ENCODE measurements around the gene PDZD2.
"Not testable (repeated sequence)": the region's sequence is repeated elsewhere in the genome, so short reads cannot be mapped to it uniquely, and the experiment has no call there.

Gene PDZD2

DNA sequence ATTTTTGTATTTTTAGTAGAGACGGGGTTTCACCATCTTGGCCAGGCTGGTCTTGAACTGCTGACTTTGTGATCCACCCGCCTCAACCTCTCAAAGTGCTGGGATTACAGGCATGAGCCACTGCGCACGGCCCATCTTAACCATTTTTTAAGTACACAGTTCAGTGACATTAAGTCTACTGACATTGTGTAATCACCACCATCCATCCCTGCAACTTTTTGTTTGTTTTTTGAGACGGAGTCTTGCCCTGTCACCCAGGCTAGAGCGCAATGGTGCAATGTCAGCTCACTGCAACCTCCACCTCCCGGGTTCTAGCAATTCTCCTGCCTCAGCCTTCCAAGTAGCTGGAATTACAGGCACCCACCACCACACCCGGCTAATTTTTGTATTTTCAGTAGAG lies 480.0 kb downstream of the PDZD2 start:
- DNase-seq, result not testable (repeated sequence)

- DNase-seq, result no peak
These were observed 484.3 kb downstream of the PDZD2 start for GRCh38 chr5:32123058-32123805.

DNA sequence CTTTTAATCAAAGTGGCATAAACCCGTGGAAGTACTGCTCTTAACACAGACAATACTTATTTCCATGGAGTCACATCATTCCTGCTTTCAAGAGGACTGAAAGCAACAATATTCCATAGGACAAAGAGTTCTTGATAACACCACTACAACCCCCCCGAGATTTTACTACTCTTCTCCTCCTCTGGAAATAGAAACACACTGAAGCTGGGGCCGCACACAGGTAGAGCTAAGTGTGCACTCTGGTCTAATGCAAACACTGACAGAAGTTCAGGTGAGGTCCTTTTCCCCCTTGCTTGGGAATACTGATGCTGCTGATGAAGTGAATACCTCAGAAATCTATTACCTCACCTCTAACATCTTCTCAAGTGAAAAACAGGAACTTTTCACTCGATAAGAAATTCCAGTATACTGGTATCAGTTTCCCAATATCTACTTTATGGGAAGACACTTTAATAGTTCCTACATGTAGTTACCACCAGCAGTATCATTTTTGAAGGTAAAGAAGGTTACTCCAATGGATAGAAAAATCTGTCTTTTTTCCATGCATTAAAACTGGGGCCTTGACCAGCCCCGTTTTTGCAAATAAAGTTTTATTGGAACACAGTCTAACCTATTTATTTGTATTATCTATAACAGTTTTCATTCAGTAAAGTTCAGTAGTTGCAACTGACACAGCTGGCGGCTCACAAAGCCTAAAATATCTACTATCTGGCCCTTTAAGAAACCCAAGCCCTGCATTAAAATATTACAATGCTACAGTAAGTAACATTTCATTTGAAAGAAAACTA lies 485.2 kb downstream of the PDZD2 start:
- no peak for DNase-seq

GRCh38 chr5:32126691-32127090 lies 487.8 kb downstream of the PDZD2 start:
- no peak for DNase-seq

DNA sequence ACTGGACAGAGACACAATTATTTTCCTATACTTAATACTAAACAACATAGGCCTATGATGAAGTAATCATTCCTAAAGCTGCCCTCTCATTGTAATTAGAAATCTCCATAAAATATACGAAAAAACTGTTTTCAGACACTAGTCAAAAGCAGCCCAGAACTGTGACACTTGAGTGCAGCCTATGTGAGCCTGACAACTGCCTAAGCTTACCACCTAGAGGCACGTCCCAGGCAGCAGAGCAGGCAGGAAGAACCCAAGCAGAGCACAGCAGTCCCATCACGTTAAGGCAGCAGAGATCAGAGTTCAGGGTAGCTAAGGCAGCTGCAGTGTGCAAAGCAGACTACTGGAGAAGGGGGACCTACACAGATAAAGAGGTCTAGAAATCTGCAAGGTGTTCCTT lies 488.8 kb downstream of the PDZD2 start:
- no peak for DNase-seq

- DNase-seq, result no peak
These were observed 490.2 kb downstream of the PDZD2 start for GRCh38 chr5:32129074-32129598.

DNA sequence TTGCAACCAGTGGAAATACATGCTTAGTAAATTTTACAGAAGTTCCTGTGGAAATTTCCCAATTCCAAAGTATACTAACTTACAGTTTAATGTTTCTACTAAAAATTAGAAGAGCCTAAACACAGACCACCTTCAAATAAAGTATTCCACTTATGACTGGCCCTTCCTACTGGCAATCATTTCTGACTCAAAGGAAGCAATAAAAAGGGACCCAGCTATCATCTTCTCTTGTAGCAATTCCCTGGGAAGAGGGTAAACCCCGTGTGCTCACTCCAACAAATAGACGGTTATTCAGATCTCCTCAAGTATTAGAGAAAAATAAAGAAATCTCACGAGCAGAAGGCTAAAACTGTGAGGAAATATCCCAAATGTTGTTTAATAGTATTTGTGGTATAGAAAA lies 491.9 kb downstream of the PDZD2 start:
- DNase-seq, result no peak

- DNase-seq, result no peak
These were observed 492.7 kb downstream of the PDZD2 start for GRCh38 chr5:32131604-32132003.

GRCh38 chr5:32132757-32133156 lies 493.8 kb downstream of the PDZD2 start:
- DNase-seq, result no peak

GRCh38 chr5:32135086-32135485 lies 496.2 kb downstream of the PDZD2 start:
- DNase-seq, result no peak

DNA sequence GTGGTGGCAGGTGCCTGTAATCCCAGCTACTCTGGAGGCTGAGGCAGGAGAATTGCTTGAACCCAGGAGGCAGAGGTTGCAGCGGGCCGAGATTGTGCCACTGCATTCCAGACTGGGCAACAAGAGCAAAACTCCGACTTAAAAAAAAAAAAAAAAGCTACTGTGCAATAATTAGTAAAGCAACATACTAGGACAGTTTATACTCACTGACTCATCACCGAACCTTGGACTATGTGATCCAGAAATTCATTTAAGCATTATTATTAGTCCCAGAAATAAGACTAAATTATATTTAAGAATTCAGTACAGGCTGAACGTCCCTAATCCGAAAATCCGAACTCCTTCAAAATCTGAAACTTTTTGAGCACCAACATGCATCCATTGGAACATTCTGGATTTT lies 497.4 kb downstream of the PDZD2 start:
- DNase-seq, result no peak

- DNase-seq, result no peak
These were observed 500.0 kb downstream of the PDZD2 start for GRCh38 chr5:32138839-32139493.

GRCh38 chr5:32143617-32144377 lies 504.9 kb downstream of the PDZD2 start:
- no peak for DNase-seq

GRCh38 chr5:32144378-32145207 lies 505.7 kb downstream of the PDZD2 start:
- DNase-seq, result no peak

GRCh38 chr5:32145378-32145777 lies 506.4 kb downstream of the PDZD2 start:
- DNase-seq, result no peak

DNA sequence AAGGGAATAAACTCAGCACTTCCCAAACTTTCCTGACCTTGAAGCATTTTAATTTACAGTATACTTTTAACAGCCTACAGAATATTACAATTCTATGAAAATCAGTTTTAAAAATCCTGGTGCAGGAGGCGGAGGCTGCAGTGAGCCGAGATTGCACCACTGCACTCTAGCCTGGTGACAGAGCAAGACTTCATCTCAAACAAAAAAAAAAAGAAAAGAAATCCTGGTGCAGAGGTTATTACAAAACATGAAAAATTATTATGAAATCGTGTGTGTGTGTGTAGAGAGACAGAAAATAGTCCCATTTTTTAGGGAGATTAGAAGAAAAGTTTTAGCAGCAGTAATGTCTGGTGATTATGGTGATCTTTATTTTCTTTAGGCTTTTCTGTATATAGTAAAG lies 508.3 kb downstream of the PDZD2 start:
- DNase-seq, result no peak

- no peak for DNase-seq
These were observed 509.0 kb downstream of the PDZD2 start for GRCh38 chr5:32147959-32148358.

- no peak for DNase-seq
These were observed 511.4 kb downstream of the PDZD2 start for GRCh38 chr5:32150366-32150765.

- DNase-seq, result no peak
These were observed 512.3 kb downstream of the PDZD2 start for GRCh38 chr5:32151198-32151597.

DNA sequence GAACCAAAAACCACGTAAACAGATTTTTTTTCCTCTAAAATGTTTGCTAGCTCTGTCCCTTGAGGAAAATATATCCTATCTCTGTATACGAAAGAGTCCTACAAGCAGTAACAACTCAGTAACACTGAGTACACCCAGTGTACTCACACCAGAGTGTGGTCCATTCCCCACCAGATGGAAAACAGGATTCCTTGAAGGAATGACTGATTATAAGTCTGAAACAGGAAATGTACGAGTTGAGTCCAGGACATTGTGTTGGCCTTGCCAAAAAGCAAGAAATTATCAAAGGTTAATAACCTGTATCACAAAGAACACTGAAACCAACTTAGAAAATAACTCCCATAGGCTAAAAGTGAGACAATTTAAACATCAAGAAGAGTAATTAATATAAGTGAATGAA lies 514.8 kb downstream of the PDZD2 start:
- DNase-seq, result no peak

GRCh38 chr5:32155211-32155610 lies 516.3 kb downstream of the PDZD2 start:
- DNase-seq, result no peak

DNA sequence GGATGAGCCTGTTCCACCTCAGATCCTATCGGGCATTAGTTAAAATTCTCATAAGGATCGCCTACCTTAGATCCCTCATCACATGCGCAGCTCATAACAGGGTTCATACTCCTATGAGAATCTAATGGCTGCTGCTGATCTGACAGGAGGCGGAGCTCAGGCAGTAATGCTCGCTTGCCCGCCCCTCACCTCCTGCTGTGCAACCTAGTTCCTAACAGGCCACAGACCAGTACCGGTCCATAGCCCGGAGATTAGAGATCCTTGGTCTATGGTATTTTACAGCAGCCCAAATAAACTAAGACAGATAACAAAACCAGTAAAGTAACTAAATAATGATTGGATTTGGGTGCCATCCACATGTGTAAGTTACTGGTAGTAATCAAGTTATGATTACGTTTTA lies 517.7 kb downstream of the PDZD2 start:
- no peak for DNase-seq
